Activated T-cell treated with anti-CD3 and anti-CD28 coated beads, Interleukin-2, amount 50 U/mL, for 4 hours (primary cell): Measurements from ENCODE around the gene APBA2. TPM values are rescaled to one million over a fixed set of nuclear protein-coding genes. Genes with fewer than 3 reads are reported as not detected.

Experiments used
- ATAC-seq, 2 donors: fragments of 200-7000 bp; cut with Tn5 transposase; one replicate each; pipeline ENCODE4 v1.10.0; 2021
- DNase-seq: peaks from one replicate; pipeline ENCODE4 v3.0.0-alpha.2; 2020
- H3K27me3 Mint-ChIP-seq: one replicate; pipeline ENCODE4 v1.8.0; 2021; ENCODE audit warnings: low read depth, mixed read lengths
- H3K36me3 Mint-ChIP-seq: one replicate; pipeline ENCODE4 v1.8.0; 2022; ENCODE audit warnings: mixed read lengths; ENCODE audit not compliant: insufficient read depth
- H3K4me1 Mint-ChIP-seq: one replicate; pipeline ENCODE4 v1.8.0; 2021; ENCODE audit warnings: low read depth, mixed read lengths
- H3K4me3 Mint-ChIP-seq: one replicate; pipeline ENCODE4 v1.8.0; 2021; ENCODE audit warnings: mild to moderate bottlenecking, moderate library complexity, mixed read lengths
- H3K9me3 Mint-ChIP-seq: one replicate; pipeline ENCODE4 v1.8.0; 2021; ENCODE audit warnings: mixed read lengths
- total RNA-seq, 3 donors: library from RNA; stranded (reverse); gene quantifications; one replicate each; pipeline ENCODE4 v1.2.1, GENCODE V29; 2021

APBA2 gene
- total RNA-seq, 3 donors from 2014 or later: 11.0 to 14.7 (median 14.5) TPM

GRCh38 chr15:29121369-29121656, 235.5 kb downstream of the APBA2 start:
- Mint-ChIP-seq H3K4me3 (no peak overlapping the region), H3K36me3 (no peaks in the 10 kb centered on the region), H3K27me3 (no peaks in the 10 kb centered on the region), H3K4me1 (no peaks in the 10 kb centered on the region), H3K9me3 (no peaks in the 10 kb centered on the region)
- ATAC-seq: no peak
- DNase-seq: no peak

GRCh38 chr15:29121907-29122306, 236.1 kb downstream of the APBA2 start:
- Mint-ChIP-seq H3K4me3 (no peak overlapping the region), H3K27me3 (no peaks in the 10 kb centered on the region), H3K9me3 (no peaks in the 10 kb centered on the region), H3K36me3 (no peaks in the 10 kb centered on the region), H3K4me1 (no peaks in the 10 kb centered on the region)
- no peak for ATAC-seq
- DNase-seq: no peak

- no peaks in the 10 kb centered on the region for H3K4me1 Mint-ChIP-seq
- no peaks in the 10 kb centered on the region for H3K36me3 Mint-ChIP-seq
- DNase-seq (no peak), ATAC-seq (no peak)
- H3K27me3 Mint-ChIP-seq: no peaks in the 10 kb centered on the region
- no peak overlapping the region for H3K4me3 Mint-ChIP-seq
- no peaks in the 10 kb centered on the region for H3K9me3 Mint-ChIP-seq
Observed at GRCh38 chr15:29122506-29122905, 236.7 kb downstream of the APBA2 start.

- Mint-ChIP-seq H3K4me1 (no peaks in the 10 kb centered on the region), H3K9me3 (no peaks in the 10 kb centered on the region), H3K36me3 (no peaks in the 10 kb centered on the region), H3K4me3 (no peak overlapping the region), H3K27me3 (no peaks in the 10 kb centered on the region)
- DNase-seq (no peak), ATAC-seq (no peak)
Observed at GRCh38 chr15:29123171-29123570, 237.4 kb downstream of the APBA2 start.

GRCh38 chr15:29123991-29124390, 238.2 kb downstream of the APBA2 start:
- H3K27me3 Mint-ChIP-seq: no peaks in the 10 kb centered on the region
- no peaks in the 10 kb centered on the region for H3K9me3 Mint-ChIP-seq
- no peak overlapping the region for H3K4me3 Mint-ChIP-seq
- H3K36me3 Mint-ChIP-seq: no peaks in the 10 kb centered on the region
- H3K4me1 Mint-ChIP-seq: no peaks in the 10 kb centered on the region
- DNase-seq (no peak), ATAC-seq (no peak)

- H3K4me3 Mint-ChIP-seq: no peak overlapping the region
- H3K4me1 Mint-ChIP-seq: no peaks in the 10 kb centered on the region
- no peaks in the 10 kb centered on the region for H3K27me3 Mint-ChIP-seq
- H3K9me3 Mint-ChIP-seq: no peaks in the 10 kb centered on the region
- ATAC-seq: no peak
- no peak for DNase-seq
- no peaks in the 10 kb centered on the region for H3K36me3 Mint-ChIP-seq
Observed at GRCh38 chr15:29124581-29125381, 239.0 kb downstream of the APBA2 start.

- H3K4me3 Mint-ChIP-seq: no peak overlapping the region
- no peaks in the 10 kb centered on the region for H3K9me3 Mint-ChIP-seq
- no peaks in the 10 kb centered on the region for H3K4me1 Mint-ChIP-seq
- no peak for ATAC-seq
- no peaks in the 10 kb centered on the region for H3K36me3 Mint-ChIP-seq
- H3K27me3 Mint-ChIP-seq: no peaks in the 10 kb centered on the region
- DNase-seq: no peak
Observed at GRCh38 chr15:29125382-29126207, 239.8 kb downstream of the APBA2 start.

- ATAC-seq (no peak), DNase-seq (no peak)
- H3K4me1 Mint-ChIP-seq: no peaks in the 10 kb centered on the region
- no peaks in the 10 kb centered on the region for H3K36me3 Mint-ChIP-seq
- no peaks in the 10 kb centered on the region for H3K9me3 Mint-ChIP-seq
- H3K27me3 Mint-ChIP-seq: no peaks in the 10 kb centered on the region
- H3K4me3 Mint-ChIP-seq: no peak overlapping the region
Observed at GRCh38 chr15:29126208-29126536, 240.4 kb downstream of the APBA2 start.

- no peaks in the 10 kb centered on the region for H3K27me3 Mint-ChIP-seq
- DNase-seq (no peak), ATAC-seq (no peak)
- no peaks in the 10 kb centered on the region for H3K9me3 Mint-ChIP-seq
- H3K4me1 Mint-ChIP-seq: no peaks in the 10 kb centered on the region
- no peak overlapping the region for H3K4me3 Mint-ChIP-seq
- H3K36me3 Mint-ChIP-seq: no peaks in the 10 kb centered on the region
Observed at GRCh38 chr15:29126821-29127461, 241.2 kb downstream of the APBA2 start.

- Mint-ChIP-seq H3K4me3 (no peak overlapping the region), H3K27me3 (no peaks in the 10 kb centered on the region), H3K9me3 (no peaks in the 10 kb centered on the region), H3K4me1 (no peaks in the 10 kb centered on the region), H3K36me3 (no peaks in the 10 kb centered on the region)
- ATAC-seq (no peak), DNase-seq (no peak)
Observed at GRCh38 chr15:29127506-29128430, 242.0 kb downstream of the APBA2 start.

GRCh38 chr15:29128671-29129070, 242.9 kb downstream of the APBA2 start:
- H3K27me3 Mint-ChIP-seq: no peaks in the 10 kb centered on the region
- no peaks in the 10 kb centered on the region for H3K9me3 Mint-ChIP-seq
- no peak for ATAC-seq
- H3K4me1 Mint-ChIP-seq: no peaks in the 10 kb centered on the region
- DNase-seq: no peak
- no peaks in the 10 kb centered on the region for H3K36me3 Mint-ChIP-seq
- H3K4me3 Mint-ChIP-seq: no peak overlapping the region

GRCh38 chr15:29129221-29129620, 243.4 kb downstream of the APBA2 start:
- ATAC-seq: no peak
- no peaks in the 10 kb centered on the region for H3K9me3 Mint-ChIP-seq

GRCh38 chr15:29129926-29130325, 244.2 kb downstream of the APBA2 start:
- no peak overlapping the region for H3K4me3 Mint-ChIP-seq
- DNase-seq: no peak
- no peaks in the 10 kb centered on the region for H3K36me3 Mint-ChIP-seq
- H3K27me3 Mint-ChIP-seq: peaks cover 3% of the 10 kb centered on the region
- no peaks in the 10 kb centered on the region for H3K4me1 Mint-ChIP-seq
- ATAC-seq: no peak
- no peaks in the 10 kb centered on the region for H3K9me3 Mint-ChIP-seq

More at GRCh38 chr15:29129221-29129620, 243.4 kb downstream of the APBA2 start:
- no peaks in the 10 kb centered on the region for H3K36me3 Mint-ChIP-seq
- no peak for DNase-seq
- H3K4me3 Mint-ChIP-seq: no peak overlapping the region
- no peaks in the 10 kb centered on the region for H3K27me3 Mint-ChIP-seq
- no peaks in the 10 kb centered on the region for H3K4me1 Mint-ChIP-seq

- ATAC-seq (no peak), DNase-seq (no peak)
- Mint-ChIP-seq H3K4me3 (no peak overlapping the region), H3K27me3 (peaks cover 3% of the 10 kb centered on the region), H3K4me1 (no peaks in the 10 kb centered on the region), H3K36me3 (no peaks in the 10 kb centered on the region), H3K9me3 (no peaks in the 10 kb centered on the region)
Observed at GRCh38 chr15:29130476-29130875, 244.7 kb downstream of the APBA2 start.
